RWPE2 (cell line): ENCODE results near the gene DIAPH3.
"Not testable (repeated sequence)": the region's sequence is repeated elsewhere in the genome, so short reads cannot be mapped to it uniquely, and the experiment has no call there.

ENCODE experiments used
- ATAC-seq: fragments of 200-7000 bp; cut with Tn5 transposase; 3 replicates; pipeline ENCODE4 v1.9.1; 2021; ENCODE audit warnings: low read depth
- DNase-seq: peaks from one replicate; pipeline ENCODE4 v3.0.0-alpha.2; 2020; ENCODE audit warnings: low spot score
- H3K27ac ChIP-seq: fragments of 450-650 bp; 2 replicates; pipeline ENCODE4 v1.5.1; 2017; ENCODE audit warnings: mild to moderate bottlenecking; ENCODE audit not compliant: poor library complexity, severe bottlenecking
- H3K27me3 ChIP-seq: fragments of 250-450 bp; sonication (Bioruptor Pico); 2 replicates; pipeline ENCODE4 v1.5.1; 2021; ENCODE audit warnings: mild to moderate bottlenecking, moderate library complexity; ENCODE audit not compliant: insufficient read depth, poor library complexity, severe bottlenecking
- H3K36me3 ChIP-seq: fragments of 250-450 bp; sonication (Bioruptor Pico); 2 replicates; pipeline ENCODE4 v1.5.1; 2020; ENCODE audit warnings: low read depth, mild to moderate bottlenecking, moderate library complexity
- H3K4me1 ChIP-seq: fragments of 250-450 bp; sonication (Bioruptor Pico); 2 replicates; pipeline ENCODE4 v1.5.1; 2021; ENCODE audit warnings: mild to moderate bottlenecking, moderate library complexity; ENCODE audit not compliant: insufficient read depth, poor library complexity, severe bottlenecking
- H3K4me3 ChIP-seq: fragments of 250-450 bp; sonication (Bioruptor Pico); 2 replicates; pipeline ENCODE4 v1.5.1; 2021; ENCODE audit warnings: mild to moderate bottlenecking, moderate library complexity; ENCODE audit not compliant: severe bottlenecking
- H3K9me3 ChIP-seq: fragments of 250-450 bp; sonication (Bioruptor Pico); 2 replicates; pipeline ENCODE4 v1.5.1; 2021; ENCODE audit warnings: mild to moderate bottlenecking, moderate library complexity; ENCODE audit not compliant: severe bottlenecking
- TF ChIP-seq, protein P1 (sequence below): fragments of 450-650 bp; IDR thresholded peaks from one replicate; pipeline ENCODE4 v1.5.1; 2017; ENCODE audit warnings: mild to moderate bottlenecking, moderate library complexity; ENCODE audit not compliant: poor library complexity, severe bottlenecking

Gene DIAPH3

DNA sequence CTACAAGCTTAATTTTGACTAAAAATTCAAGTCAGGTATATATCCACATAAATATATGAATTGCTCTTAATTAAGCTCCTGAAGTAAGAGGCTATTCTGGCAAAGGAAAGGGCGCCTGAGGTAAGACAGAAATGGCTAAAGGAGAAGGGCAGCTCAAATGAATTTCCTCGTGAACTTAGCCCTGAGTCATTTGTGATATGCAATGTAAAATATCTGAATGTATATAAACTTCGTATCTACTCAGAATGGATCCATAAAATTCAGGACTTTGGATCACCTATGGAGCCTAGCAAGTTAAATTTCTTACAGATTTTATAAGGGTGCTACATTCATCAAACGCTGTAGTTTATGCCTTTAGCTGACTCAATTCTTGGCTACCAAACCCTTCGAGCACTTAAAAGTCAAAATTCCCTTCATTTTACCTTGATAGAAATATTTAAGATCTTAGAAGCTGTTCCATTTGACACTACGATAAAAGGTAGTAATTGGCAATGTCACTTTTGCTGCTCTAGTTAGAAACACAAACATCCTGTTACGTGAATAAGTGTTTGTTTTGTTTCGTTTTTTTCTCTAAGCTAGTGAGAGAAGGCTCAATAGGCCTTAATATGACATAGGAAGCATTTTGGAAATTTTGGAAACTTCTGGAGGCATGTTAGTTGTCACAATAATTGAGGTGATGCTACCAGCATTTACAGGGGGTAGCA lies 69.2 kb downstream of the DIAPH3 start:
- ATAC-seq, result no peak
- H3K27ac ChIP-seq, result no peak overlapping the region
- no peak for DNase-seq

GRCh38 chr13:60093425-60094019 lies 70.2 kb downstream of the DIAPH3 start:
- DNase-seq (no peak), ATAC-seq (no peak)
- Histone ChIP-seq H3K4me3 (no peak overlapping the region), H3K9me3 (no peaks in the 10 kb centered on the region), H3K4me1 (no peaks in the 10 kb centered on the region), H3K36me3 (peaks cover 18% of the 10 kb centered on the region), H3K27ac (no peak overlapping the region), H3K27me3 (no peaks in the 10 kb centered on the region)
- TF ChIP-seq, protein P1, sequence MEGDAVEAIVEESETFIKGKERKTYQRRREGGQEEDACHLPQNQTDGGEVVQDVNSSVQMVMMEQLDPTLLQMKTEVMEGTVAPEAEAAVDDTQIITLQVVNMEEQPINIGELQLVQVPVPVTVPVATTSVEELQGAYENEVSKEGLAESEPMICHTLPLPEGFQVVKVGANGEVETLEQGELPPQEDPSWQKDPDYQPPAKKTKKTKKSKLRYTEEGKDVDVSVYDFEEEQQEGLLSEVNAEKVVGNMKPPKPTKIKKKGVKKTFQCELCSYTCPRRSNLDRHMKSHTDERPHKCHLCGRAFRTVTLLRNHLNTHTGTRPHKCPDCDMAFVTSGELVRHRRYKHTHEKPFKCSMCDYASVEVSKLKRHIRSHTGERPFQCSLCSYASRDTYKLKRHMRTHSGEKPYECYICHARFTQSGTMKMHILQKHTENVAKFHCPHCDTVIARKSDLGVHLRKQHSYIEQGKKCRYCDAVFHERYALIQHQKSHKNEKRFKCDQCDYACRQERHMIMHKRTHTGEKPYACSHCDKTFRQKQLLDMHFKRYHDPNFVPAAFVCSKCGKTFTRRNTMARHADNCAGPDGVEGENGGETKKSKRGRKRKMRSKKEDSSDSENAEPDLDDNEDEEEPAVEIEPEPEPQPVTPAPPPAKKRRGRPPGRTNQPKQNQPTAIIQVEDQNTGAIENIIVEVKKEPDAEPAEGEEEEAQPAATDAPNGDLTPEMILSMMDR, result no peak

More for the DNA sequence above, 69.2 kb downstream of the DIAPH3 start:
- no peak overlapping the region for H3K4me3 ChIP-seq
- TF ChIP-seq, protein P1, result no peak
- peaks cover 18% of the 10 kb centered on the region for H3K36me3 ChIP-seq
- H3K9me3 ChIP-seq, result no peaks in the 10 kb centered on the region
- H3K27me3 ChIP-seq, result no peaks in the 10 kb centered on the region
- H3K4me1 ChIP-seq, result no peaks in the 10 kb centered on the region

GRCh38 chr13:60091573-60091972 lies 72.2 kb downstream of the DIAPH3 start:
- Histone ChIP-seq H3K9me3 (no peaks in the 10 kb centered on the region), H3K27ac (no peak overlapping the region), H3K4me1 (no peaks in the 10 kb centered on the region), H3K4me3 (no peak overlapping the region), H3K27me3 (no peaks in the 10 kb centered on the region), H3K36me3 (peaks cover 18% of the 10 kb centered on the region)
- no peak for DNase-seq
- TF ChIP-seq, protein P1, result no peak
- no peak for ATAC-seq

GRCh38 chr13:60090574-60090973 lies 73.2 kb downstream of the DIAPH3 start:
- Histone ChIP-seq H3K4me3 (no peak overlapping the region), H3K27ac (no peak overlapping the region), H3K9me3 (no peaks in the 10 kb centered on the region), H3K4me1 (no peaks in the 10 kb centered on the region), H3K27me3 (no peaks in the 10 kb centered on the region), H3K36me3 (peaks cover 18% of the 10 kb centered on the region)
- DNase-seq (no peak), ATAC-seq (no peak)
- TF ChIP-seq, protein P1, result no peak

GRCh38 chr13:60083780-60084179 lies 79.9 kb downstream of the DIAPH3 start:
- ATAC-seq, H3K4me1 ChIP-seq, DNase-seq, H3K27me3 ChIP-seq, H3K9me3 ChIP-seq, H3K4me3 ChIP-seq, H3K27ac ChIP-seq, H3K36me3 ChIP-seq: not testable (repeated sequence)
